Kidney (tissue), 14 donors: ENCODE results near the gene LDB3. TPM values are rescaled to one million over a fixed set of nuclear protein-coding genes. Genes with fewer than 3 reads are reported as not detected.

Source experiments
- DNase-seq, 5 donors: peaks; one replicate each; pipeline ENCODE4 v3.0.0-alpha.2; 2013 to 2020
- FAIRE-seq: peaks from 2 replicates; lab custom pipeline; 2012; peaks lifted over from hg19 to GRCh38; lab: Jason Lieb, UNC
- H3K27ac ChIP-seq, 2 donors: one replicate each; pipeline ENCODE4 v1.7.0; 2013; ENCODE audit warnings: low read depth in 2 of 2, low read length in 2 of 2, inconsistent platforms in 1 of 2
- H3K27me3 ChIP-seq: one replicate; pipeline ENCODE4 v1.7.1; 2013; ENCODE audit warnings: low read length, inconsistent platforms; ENCODE audit not compliant: control insufficient read depth, insufficient read depth
- H3K36me3 ChIP-seq, 3 donors: one replicate each; pipeline versions ENCODE4 v1.7.0 to v1.7.1; 2013; ENCODE audit warnings: low read length in 3 of 3, control low read depth in 1 of 3, inconsistent platforms in 1 of 3; ENCODE audit not compliant: insufficient read depth in 3 of 3, control insufficient read depth in 2 of 3
- H3K4me1 ChIP-seq, 3 donors: one replicate each; pipeline versions ENCODE4 v1.7.0 to v1.7.1; 2013; ENCODE audit warnings: low read length in 3 of 3, inconsistent platforms in 1 of 3, low read depth in 1 of 3; ENCODE audit not compliant: control insufficient read depth in 2 of 3, insufficient read depth in 2 of 3
- H3K4me3 ChIP-seq, 3 donors: one replicate each; pipeline versions ENCODE4 v1.7.0 to v1.8.1; 2013; ENCODE audit warnings: low read length in 3 of 3, control low read depth in 1 of 3, inconsistent platforms in 1 of 3
- H3K9ac ChIP-seq, 3 donors: one replicate each; pipeline versions ENCODE4 v1.7.0 to v1.7.1; 2013; ENCODE audit warnings: low read length in 3 of 3, control low read depth in 1 of 3, inconsistent platforms in 1 of 3
- H3K9me3 ChIP-seq, 3 donors: one replicate each; pipeline versions ENCODE4 v1.7.0 to v1.7.1; 2013; ENCODE audit warnings: low read length in 3 of 3, control low read depth in 1 of 3, inconsistent platforms in 1 of 3; ENCODE audit not compliant: control insufficient read depth in 2 of 3, insufficient read depth in 1 of 3
- CTCF ChIP-seq: IDR thresholded peaks from 3 replicates; pipeline ENCODE4 v1.5.1; 2012; ENCODE audit warnings: mild to moderate bottlenecking, moderate library complexity, borderline replicate concordance; ENCODE audit not compliant: insufficient read depth; ENCODE audit errors: extremely low read depth
- intact Hi-C: fragments of 100-400 bp; cut with DNase I; formaldehyde crosslinking; loops from one replicate; pipeline ENCODE4 v1.11.1; 2022
- polyA plus RNA-seq: library from polyadenylated mRNA; stranded (reverse); fragments of 350-450 nt; fragmentation: Illumina TruSeq; extraction: RNeasy Lipid Tissue Mini Kit (QIAGEN cat#74804); gene quantifications from one replicate; pipeline ENCODE4 v1.2.3, GENCODE V29; 2014; ENCODE audit warnings: low read depth, low replicate concordance; ENCODE audit not compliant: insufficient read depth
- total RNA-seq: library from RNA; stranded (reverse); fragmentation: NEBNext Ultra II Directional; extraction: Animal tissue kit (Norgen Biotek cat#: 25700); gene quantifications from one replicate; pipeline ENCODE4 v1.2.1, GENCODE V29; 2021
- donor health status: control.
- donor health status: control.
- donor health status: control.
- donor health status: control.
- donor health status: control.
- donor health status: DM: yes; HTN: yes; CAD: no.
- donor health status: Normal renal cell carcinoma (clear cell type).

Gene LDB3
- total and polyA plus RNA-seq, 2 donors from 2014 or later = 3.3 to 7.7 TPM

- TF ChIP-seq CTCF = no peak
- H3K9ac ChIP-seq = no peak overlapping the region
- peaks cover 0 to 5% (median under 1%) of the 10 kb centered on the region in 3 donors for H3K4me1 ChIP-seq
- intact Hi-C loops = no loop called here
- DNase-seq = no peak
- H3K36me3 ChIP-seq = no peaks in the 10 kb centered on the region
- H3K9me3 ChIP-seq = no peaks in the 10 kb centered on the region
- H3K27ac ChIP-seq = no peak overlapping the region
- no peak for FAIRE-seq
- H3K4me3 ChIP-seq = no peak overlapping the region
- no peaks in the 10 kb centered on the region for H3K27me3 ChIP-seq
These were observed 111.1 kb downstream of the LDB3 start for GRCh38 chr10:86779220-86780017.

GRCh38 chr10:86782701-86783418, 114.5 kb downstream of the LDB3 start:
- intact Hi-C loops = no loop called here
- no peak for TF ChIP-seq CTCF
- Histone ChIP-seq H3K9me3 (no peaks in the 10 kb centered on the region), H3K9ac (no peak overlapping the region), H3K4me1 (peaks cover 8 to 15% (median 11%) of the 10 kb centered on the region in 3 donors), H3K4me3 (no peak overlapping the region), H3K27me3 (no peaks in the 10 kb centered on the region), H3K27ac (no peak overlapping the region), H3K36me3 (no peaks in the 10 kb centered on the region)
- FAIRE-seq = no peak
- DNase-seq = no peak

GRCh38 chr10:86785037-86785436, 116.7 kb downstream of the LDB3 start:
- Histone ChIP-seq H3K4me3 (no peak overlapping the region), H3K27ac (no peak overlapping the region), H3K27me3 (no peaks in the 10 kb centered on the region), H3K9me3 (no peaks in the 10 kb centered on the region), H3K9ac (no peak overlapping the region), H3K4me1 (peaks cover 8 to 15% (median 11%) of the 10 kb centered on the region in 3 donors), H3K36me3 (no peaks in the 10 kb centered on the region)
- intact Hi-C loops = no loop called here
- FAIRE-seq = no peak
- no peak for DNase-seq
- TF ChIP-seq CTCF = no peak

Other genes starting within 250 kb of the LDB3 start
- 34.7 TPM for gene WAPL, start 146.7 kb upstream of the LDB3 start, total RNA-seq
- 17.6 TPM for gene WAPL, start 146.7 kb upstream of the LDB3 start, polyA plus RNA-seq
- not detected for gene OPN4, start 14.0 kb upstream of the LDB3 start, total RNA-seq
- not detected for gene OPN4, start 14.0 kb upstream of the LDB3 start, polyA plus RNA-seq
- 37.4 TPM for gene BMPR1A, start 88.1 kb downstream of the LDB3 start, total RNA-seq
- gene BMPR1A, start 88.1 kb downstream of the LDB3 start, polyA plus RNA-seq = 7.9 TPM